OCI-LY1 (cell line): ENCODE data around the gene C5orf46.

Experiments
- EZH2 ChIP-seq: fragments of 200-600 bp; sonication (generic), shearing (Covaris generic); IDR thresholded peaks from 2 replicates; pipeline ENCODE4 v1.8.0; 2017; ENCODE audit warnings: borderline replicate concordance, mixed run types, mild to moderate bottlenecking, antibody characterized with exemption, low read length, moderate library complexity, mixed read lengths
- TF ChIP-seq, protein P1 (sequence below): fragments of 200-600 bp; sonication (generic), shearing (Covaris generic); IDR thresholded peaks from 2 replicates; pipeline ENCODE4 v1.5.1; 2017; ENCODE audit warnings: mild to moderate bottlenecking, antibody characterized with exemption, low read length, moderate library complexity, mixed read lengths

DNA sequence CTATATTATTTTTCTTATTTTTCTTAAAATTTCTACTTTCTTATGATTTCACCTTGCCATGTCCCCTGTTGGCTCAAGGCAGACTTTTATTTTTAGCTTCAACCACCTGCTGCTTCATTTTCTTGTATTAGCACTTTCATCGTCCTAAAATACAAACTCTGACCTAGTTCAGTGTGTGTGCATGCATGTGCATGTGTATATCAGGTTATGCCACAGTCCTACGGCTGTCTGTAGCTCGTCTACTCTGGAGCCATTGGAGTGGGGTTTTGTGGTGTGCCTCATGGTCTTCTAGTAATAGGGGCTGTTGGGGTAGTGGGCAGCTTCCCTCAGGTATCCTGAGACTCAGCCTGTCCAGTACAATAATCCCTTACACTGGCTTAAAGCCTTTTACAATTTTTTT lies 61.5 kb downstream of the C5orf46 start:
- TF ChIP-seq, protein P1, sequence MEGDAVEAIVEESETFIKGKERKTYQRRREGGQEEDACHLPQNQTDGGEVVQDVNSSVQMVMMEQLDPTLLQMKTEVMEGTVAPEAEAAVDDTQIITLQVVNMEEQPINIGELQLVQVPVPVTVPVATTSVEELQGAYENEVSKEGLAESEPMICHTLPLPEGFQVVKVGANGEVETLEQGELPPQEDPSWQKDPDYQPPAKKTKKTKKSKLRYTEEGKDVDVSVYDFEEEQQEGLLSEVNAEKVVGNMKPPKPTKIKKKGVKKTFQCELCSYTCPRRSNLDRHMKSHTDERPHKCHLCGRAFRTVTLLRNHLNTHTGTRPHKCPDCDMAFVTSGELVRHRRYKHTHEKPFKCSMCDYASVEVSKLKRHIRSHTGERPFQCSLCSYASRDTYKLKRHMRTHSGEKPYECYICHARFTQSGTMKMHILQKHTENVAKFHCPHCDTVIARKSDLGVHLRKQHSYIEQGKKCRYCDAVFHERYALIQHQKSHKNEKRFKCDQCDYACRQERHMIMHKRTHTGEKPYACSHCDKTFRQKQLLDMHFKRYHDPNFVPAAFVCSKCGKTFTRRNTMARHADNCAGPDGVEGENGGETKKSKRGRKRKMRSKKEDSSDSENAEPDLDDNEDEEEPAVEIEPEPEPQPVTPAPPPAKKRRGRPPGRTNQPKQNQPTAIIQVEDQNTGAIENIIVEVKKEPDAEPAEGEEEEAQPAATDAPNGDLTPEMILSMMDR: no peak
- no peak for TF ChIP-seq EZH2
